HG02938 (cell line): ENCODE results near the gene MRPL44.
"Not testable (repeated sequence)": the region's sequence is repeated elsewhere in the genome, so short reads cannot be mapped to it uniquely, and the experiment has no call there.

Experiments
- ATAC-seq: cut with Tn5 transposase; IDR thresholded peaks from one replicate; pipeline ENCODE4 v1.9.1; 2021; ENCODE audit warnings: mild to moderate bottlenecking, moderate library complexity; ENCODE audit not compliant: unreplicated experiment

The MRPL44 gene

GRCh38 chr2:223935459-223936125 lies 21.7 kb upstream of the MRPL44 start:
- no peak for ATAC-seq

- ATAC-seq: no peak
Observed at GRCh38 chr2:223936862-223937326, 20.4 kb upstream of the MRPL44 start.

- ATAC-seq: no peak
Observed at GRCh38 chr2:223937535-223937934, 19.7 kb upstream of the MRPL44 start.

DNA sequence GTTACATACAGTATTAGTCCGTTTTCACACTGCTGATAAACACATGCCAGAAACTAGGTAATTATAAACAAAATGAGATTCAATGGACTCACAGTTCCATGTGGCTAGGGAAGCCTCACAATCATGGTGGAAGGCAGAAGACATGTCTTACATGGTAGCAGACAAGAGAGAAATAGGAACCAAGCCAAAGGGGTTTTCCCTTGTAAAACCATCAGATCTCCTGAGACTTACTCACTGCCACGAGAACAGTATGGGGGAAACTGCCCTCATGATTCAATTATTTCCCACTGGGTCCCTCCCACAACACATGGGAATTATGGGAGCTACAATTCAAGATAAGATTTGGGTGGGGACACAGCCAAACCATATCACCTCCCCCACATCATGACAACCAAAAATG lies 17.8 kb upstream of the MRPL44 start:
- ATAC-seq: not testable (repeated sequence)

GRCh38 chr2:223941579-223942277 lies 15.5 kb upstream of the MRPL44 start:
- ATAC-seq: peak; percentile 49

GRCh38 chr2:223943135-223943534 lies 14.1 kb upstream of the MRPL44 start:
- ATAC-seq: no peak

- no peak for ATAC-seq
Observed at GRCh38 chr2:223943561-223944008, 13.7 kb upstream of the MRPL44 start.

DNA sequence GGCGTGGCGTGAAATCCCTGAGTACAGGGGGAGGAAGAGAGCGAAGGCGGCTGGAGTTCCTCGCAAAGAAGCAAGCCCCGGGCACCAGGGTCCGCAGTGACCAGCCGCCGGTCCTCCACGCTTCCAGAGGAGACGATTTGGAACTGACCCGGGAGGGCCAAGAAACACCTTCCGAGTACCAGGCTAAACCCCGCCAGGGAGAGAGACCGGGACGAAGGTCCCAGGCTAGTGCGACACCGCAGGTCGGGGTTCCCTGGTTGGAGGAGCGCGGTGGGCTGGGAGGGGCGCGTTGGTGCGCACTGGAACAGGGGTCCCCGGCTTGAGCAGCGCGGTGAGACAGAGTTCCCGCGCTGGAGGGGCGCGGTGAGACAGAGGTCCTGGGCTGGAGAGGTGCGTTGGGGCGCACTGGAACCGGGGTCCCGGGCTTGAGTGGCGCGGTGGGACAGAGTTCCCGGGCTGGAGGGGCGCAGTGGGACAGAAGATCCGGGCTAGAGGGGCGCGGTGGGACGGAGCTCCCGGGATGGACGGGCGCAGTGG lies 13.0 kb upstream of the MRPL44 start:
- ATAC-seq: no peak

DNA sequence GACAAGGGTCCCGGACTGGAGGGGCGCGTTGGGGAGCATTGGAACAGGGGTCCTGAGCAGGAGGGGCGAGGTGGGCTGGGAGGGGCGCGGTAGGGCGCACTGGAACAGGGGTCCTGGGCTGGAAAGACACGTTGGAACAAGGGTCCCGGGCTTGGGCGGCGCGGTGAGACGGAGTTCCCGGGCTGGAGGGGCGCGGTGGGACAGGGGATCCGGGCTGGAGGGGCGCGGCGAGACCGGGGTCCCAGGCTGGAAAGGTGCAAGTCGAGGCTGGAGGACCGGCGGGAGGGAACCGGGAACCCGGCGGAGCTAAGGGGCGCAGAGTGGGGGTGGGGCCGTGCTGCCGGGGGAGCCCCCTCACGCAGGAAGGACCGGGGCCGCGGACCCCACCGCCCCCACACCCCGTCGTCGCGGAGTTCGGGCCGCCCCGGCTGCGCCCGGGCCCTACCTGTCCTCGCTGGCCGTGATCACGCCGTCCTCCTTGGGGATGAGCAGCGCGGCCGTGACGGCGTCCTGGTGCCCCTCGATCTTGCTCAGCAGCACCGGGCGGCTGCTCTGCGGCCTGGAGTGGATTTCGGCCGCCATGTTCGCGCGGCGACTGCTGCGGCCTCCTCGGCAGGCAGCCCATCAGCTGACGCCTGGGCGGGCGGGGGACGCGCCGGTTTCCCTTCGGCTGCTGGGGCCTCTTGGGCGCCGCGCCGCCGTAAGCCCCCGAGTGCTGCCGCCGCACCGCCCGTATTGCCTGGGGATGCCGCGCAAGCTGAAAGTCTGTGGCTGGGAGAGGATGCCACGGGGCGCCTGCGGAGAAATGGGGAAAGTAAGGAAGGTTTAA lies 12.3 kb upstream of the MRPL44 start, which contains the start of gene WDFY1:
WDFY1 (minus strand) TSS at position 633 of the 829 bp plus-strand sequence; CDS start at position 582, 51 bp downstream.
- peak; percentile 62 for ATAC-seq

GRCh38 chr2:223945755-223946154 lies 11.5 kb upstream of the MRPL44 start:
- ATAC-seq: no peak

GRCh38 chr2:223947711-223948205 lies 9.5 kb upstream of the MRPL44 start:
- ATAC-seq: no peak

- ATAC-seq: no peak
Observed at GRCh38 chr2:223949241-223949840, 7.9 kb upstream of the MRPL44 start.

- ATAC-seq: no peak
Observed at GRCh38 chr2:223950448-223951347, 6.6 kb upstream of the MRPL44 start.

DNA sequence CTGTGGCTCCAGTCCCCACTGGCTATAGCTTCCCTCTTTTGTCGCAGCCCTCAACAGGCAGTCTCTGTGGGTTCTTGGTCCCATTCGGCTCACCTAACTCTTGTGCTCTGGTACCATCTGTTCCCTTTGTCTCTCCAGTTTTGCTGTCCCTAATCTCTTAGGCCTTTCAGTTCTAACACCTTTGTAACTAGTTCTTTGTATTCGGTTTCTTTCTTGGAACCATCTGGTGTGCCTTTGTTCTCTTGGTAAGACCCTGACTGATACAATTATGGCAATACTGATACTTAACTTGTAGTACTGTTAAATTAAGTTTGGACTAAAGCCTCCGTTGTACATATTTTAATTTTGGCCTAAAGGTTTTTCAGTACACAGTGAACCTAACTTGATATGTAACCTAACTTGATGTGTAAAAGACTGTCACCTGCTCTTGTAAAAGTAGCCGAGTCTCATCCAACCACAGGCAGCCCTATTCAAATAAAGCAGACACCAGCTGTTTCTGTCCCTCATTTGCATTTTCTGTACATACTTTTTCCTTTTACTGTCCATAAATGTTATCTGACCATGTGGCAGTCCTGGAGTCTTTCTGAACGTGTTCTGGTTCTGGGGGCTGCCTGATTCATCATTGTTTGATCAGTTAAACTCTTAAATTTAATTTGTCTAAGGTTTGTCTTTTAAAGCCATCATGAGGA lies 4.8 kb upstream of the MRPL44 start:
- ATAC-seq: peak; percentile 66

DNA sequence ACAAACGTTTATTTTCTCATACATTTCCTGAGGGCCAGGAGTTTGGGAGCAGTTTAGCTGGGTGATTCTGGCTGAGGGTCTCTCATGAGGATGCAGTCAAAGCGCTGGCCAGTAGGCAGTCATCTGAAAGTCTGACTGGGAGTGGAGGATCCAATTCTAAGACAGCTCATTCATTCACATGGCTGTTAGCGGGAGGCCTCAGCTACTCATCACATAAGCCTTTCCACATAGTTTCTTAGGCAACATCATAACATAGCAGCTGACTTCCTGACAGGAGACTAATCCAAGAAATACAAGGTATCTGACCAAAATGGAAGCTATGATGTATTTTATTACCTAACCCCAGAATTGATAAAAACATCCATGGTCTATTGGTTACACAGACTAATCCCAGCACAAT lies 2.9 kb upstream of the MRPL44 start:
- ATAC-seq: no peak

- peak; percentile 29 for ATAC-seq
Observed at GRCh38 chr2:223956300-223956699, 963 bp upstream of the MRPL44 start.

DNA sequence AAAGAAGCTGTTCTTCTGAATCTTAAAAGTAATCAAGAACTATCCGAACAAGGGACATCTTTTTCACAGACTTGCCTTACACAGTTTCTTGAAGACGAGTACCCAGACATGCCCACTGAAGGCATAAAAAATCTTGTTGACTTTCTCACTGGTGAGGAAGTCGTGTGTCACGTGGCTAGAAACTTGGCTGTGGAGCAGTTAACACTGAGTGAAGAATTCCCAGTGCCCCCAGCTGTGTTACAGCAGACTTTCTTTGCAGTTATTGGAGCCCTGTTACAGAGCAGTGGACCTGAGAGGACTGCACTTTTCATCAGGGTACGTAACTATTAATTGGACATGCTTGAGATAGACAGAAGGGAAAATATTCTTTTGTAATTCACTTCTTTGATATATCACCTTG lies 2.4 kb downstream of the MRPL44 start:
- no peak for ATAC-seq

- no peak for ATAC-seq
Observed at GRCh38 chr2:223967981-223968380, 10.7 kb downstream of the MRPL44 start.

DNA sequence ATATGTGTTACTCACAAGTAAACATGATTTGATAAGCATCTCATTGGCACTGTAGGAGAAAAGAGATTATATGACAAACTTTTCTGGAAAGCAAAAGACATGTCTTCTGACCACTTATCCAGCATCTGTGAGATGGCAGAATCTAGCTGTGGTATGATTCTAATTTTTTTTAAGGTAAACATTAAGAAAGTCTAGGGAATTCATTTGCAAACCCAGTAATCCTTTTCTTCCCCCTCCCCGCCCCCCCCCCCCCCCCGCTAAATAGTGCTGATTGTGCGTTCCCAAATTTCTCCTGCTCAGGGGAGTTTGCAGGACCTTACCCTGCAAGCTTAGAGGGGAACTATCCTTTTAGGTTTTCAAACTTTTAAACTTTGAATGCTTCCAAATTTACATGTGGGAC lies 12.1 kb downstream of the MRPL44 start:
- ATAC-seq: no peak
